NOMO-1 treated with DMSO at 0.1 percent for 48 hours (cell line): ENCODE data around the gene ATG9A.
A peak's percentile ranks its signal among the peaks of the same experiment; 100 is the strongest.

ENCODE experiments used
- DNase-seq: peaks from one replicate; lab custom pipeline; 2025; ENCODE audit not compliant: unreplicated experiment; lab: John Stamatoyannopoulos, UW

Gene ATG9A

DNA sequence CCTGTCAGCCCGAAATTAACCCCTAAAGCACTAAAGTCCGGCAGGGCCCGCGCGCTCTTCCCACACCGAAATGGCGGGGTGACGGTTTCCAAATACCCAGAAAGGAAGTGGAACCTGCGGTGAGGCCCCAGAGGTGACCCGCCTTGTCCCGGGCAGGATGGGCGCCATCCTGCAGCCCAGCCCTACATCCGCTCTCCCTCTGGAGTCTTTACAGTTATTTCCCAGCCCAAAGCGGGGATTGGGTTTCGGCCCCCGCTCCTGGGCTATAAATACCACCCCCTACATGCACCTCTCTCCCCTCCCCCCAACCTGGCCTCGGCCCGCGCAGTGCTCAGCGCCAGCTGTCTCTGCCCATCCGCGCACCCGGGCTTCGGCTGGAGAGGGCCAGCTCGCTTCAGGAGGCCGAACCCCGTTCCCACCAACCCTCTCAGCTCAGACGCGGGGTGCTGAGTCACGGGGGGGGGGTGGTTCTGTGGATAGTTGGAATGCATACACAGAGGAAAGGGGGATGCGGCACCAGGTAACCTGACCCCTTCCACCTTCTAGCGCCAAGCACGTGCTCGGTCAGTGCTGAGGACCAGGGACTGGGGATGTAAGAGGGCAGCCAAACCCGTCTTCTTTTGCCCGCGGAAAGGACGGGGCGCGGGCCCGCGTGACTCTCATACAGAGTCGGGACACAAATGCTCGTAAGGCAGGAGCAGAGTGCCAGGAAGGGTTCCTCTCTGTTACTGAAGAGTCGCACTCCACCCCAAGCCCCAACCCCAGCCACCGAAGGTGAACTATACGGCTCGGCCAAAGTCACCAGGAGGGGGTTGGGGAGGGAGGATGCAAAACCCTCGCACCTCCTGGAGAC is 23.7 kb upstream of the ATG9A start, which contains the start of gene TUBA4B:
Gene TUBA4B (plus strand): TSS at position 344 of the 853 bp plus-strand sequence. CDS start 165 bp downstream, at position 509.
- DNase-seq = peak; percentile 55

DNA sequence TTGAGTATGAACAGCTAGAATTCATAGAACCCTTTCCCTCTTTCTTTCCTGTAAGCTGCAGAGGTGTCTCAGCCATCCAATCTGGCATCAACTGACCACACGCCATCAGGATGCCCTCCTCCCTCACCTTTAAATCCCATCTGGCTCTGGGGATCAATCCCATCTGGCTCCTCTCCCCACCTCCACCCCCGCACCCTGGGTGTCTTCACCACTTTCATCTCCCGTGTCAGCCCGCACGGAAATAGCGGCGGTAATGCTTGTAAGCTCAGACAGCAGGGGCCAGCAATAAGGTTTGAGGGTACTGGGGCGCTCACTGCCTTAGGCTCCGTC is 23.1 kb upstream of the ATG9A start:
- DNase-seq = no peak

DNA sequence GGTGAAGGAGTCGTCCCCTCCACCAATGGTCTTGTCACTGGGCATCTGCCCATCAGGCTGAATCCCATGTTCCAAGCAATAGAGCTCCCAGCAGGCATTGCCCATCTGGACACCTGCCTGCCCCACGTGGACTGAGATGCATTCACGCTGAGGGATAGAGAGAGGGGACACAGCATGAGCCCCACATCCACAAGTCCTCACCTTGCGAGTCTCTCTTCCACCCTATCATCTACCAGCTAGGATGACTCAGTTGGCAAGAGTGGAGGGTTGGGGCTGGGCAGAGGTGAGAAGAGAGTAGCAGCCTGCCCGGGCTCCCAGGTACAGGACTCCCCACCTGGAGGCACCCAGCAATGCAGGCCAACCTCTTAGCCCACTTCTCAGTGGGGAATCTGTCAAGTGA is 22.6 kb upstream of the ATG9A start:
- DNase-seq = no peak

GRCh38 chr2:219251656-219252055 is 22.2 kb upstream of the ATG9A start:
- DNase-seq = no peak

DNA sequence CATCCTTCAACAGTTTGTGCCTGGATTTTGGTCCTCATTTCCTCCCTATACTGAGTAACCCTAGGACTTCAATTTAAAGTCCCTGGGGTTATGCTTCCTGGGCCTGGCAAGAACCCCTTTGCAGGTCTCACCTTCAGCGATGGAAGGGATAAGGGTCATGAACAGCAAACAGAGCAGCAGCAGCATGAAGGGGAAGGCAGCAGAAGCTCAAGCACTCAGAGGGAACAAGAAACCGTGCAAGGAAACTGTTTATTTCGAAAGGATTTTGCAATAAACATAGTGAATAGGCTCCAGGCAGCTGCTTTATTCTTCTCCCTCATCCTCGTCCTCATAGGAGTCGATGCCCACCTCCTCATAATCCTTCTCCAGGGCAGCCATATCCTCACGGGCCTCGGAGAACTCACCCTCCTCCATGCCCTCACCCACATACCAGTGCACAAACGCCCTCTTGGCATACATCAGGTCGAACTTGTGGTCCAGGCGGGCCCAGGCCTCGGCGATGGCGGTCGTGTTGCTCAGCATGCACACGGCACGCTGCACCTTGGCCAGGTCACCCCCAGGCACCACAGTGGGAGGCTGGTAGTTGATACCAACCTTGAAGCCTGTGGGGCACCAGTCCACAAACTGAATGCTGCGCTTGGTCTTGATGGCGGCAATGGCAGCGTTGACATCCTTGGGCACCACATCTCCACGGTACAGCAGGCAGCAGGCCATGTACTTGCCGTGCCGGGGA is 20.8 kb upstream of the ATG9A start:
- DNase-seq = peak; percentile 70

DNA sequence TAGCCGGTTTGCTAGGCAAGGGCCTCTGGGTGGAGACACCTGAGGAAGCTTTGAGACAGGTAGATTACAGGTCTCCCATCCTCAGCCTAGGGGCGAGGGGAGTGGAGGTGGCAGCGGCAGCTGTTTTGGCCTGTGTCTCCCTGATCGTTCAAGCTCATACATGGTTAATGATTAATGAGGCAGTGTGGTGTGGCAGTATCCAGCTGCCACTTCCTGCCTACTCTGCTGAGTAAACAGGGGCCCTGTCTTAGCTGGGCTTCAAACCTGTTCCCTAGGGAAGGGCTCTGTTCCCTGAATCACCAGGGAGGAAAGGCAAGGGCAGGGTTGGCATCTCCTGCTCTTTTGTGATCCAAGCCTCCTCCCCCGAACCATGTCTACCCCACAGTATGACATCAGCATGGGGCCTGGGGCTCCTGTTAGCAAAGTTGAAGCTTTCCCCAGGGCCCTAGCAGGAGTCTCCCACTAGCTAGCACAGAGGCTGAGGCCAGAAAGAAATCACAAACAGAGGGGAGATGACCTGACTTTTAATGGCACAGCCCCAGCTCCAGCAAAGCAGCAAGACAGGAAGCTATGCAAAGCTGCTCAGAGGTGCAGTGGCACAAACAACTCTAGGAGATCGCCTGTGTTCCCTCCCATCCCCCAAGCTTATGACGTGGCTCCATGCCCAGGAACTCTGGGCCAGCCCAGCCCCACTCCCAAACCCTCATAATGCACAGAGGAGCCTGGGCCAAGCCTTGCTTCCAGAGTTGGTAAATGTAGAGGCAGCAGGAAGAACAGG is 20.0 kb upstream of the ATG9A start:
- peak; percentile 57 for DNase-seq

- DNase-seq = no peak
Measured at GRCh38 chr2:219248845-219249202, 19.4 kb upstream of the ATG9A start.

GRCh38 chr2:219247678-219248642 is 18.5 kb upstream of the ATG9A start:
- DNase-seq = no peak

GRCh38 chr2:219246559-219246958 is 17.1 kb upstream of the ATG9A start:
- no peak for DNase-seq

DNA sequence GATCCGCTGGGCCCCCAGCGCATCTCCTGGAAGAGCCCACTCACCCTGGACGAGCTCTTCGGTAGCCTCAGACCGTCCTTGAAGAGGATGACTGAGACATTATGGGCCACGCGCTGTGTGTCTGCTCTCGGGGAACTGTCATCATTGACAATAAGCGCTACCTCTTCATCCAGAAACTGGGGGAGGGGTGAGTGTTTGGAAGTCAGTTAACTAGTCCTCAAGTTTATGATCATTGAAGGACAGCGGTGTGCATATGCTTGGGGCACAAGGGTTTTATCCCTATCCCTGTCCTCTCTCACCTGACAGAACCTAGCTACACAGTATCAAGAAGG is 16.4 kb upstream of the ATG9A start:
- no peak for DNase-seq

GRCh38 chr2:219245148-219245898 is 15.9 kb upstream of the ATG9A start, which contains the start of the genes GLB1L and STK16:
TSS of gene GLB1L (minus strand) at chr2:219245444. CDS start at chr2:219243573, 1,871 bp downstream.
TSS of gene STK16 (plus strand) at chr2:219245479. CDS start at chr2:219246000, 521 bp downstream.
- peak; percentile 74 for DNase-seq

DNA sequence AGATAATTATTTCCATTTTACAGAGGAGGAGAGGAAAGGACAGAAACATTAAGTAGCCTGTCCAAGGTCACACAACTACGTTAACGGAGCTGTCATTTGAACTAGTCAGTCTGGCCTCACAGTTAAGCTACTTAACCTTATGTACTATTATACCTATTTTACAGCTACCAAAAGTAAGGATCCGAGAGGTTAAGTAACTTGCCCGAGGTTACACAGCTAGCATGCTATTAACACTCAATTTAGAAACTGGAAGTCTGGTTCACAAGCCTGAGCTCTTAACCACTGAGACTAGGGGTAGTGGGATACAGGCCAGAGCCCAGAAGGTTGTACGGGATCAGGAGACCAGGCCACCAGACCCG is 15.3 kb upstream of the ATG9A start:
- DNase-seq = no peak

DNA sequence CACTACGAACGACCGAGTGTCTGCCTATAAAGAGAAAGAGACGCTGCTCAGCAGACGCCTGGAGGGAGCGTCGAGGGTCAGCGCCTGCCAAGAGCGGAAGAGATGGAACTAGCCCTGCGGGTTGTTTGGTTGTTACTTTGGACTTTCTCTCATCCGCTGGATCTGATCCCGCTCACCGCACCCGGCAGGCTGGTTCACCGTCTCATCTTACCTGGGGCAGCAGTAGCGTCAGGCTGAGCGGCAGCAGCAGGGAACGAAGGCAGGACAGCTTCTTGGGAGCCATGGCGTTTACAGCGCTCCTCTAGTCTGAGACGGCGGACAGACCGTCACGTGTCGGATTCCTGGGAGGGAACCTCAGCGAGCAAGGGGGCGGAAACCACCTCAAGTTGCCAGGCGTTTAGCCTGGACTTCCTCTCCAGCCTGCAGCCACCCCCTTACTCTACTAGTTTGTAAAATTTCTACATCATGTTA is 13.9 kb upstream of the ATG9A start:
- DNase-seq = peak; percentile 64

DNA sequence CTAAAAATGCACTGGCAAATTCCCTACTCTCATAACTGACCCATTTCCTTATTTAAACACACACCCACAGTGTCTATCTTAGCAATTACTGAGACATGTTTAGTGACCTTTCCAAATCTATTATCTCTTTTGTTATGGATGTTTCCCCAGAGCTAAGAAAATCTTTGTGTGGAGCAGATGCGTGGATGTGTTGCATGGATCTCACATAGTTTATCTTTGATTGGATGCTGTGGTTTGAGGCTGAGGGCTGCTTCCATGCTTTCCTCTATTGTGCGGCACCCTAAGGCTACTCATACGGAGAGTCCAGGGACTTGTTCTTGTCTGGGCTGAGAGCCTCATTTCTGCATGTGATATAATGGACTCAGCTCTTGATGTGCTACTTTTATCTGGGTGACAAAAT is 4.9 kb upstream of the ATG9A start:
- DNase-seq = no peak

DNA sequence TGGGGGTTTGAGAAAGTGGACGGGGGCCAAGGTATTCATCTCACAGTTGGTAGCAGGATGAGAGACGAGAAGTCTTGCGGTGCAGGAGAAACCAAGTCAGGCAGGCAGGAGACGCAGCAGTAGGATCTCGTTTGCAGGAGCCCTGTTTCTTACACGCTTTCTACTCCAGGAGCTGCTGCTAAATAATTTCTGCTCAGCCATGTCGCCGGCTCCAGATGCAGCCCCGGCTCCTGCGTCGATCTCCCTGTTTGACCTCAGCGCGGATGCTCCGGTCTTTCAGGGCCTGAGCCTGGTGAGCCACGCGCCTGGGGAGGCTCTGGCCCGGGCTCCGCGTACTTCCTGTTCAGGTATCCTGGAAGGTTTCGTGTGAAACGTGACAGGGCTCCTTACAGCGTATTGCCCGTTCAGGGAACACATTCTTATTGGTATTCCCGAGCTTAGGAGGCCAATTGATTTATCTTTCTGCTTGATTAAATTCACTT is 664 bp upstream of the ATG9A start:
- peak; percentile 33 for DNase-seq

DNA sequence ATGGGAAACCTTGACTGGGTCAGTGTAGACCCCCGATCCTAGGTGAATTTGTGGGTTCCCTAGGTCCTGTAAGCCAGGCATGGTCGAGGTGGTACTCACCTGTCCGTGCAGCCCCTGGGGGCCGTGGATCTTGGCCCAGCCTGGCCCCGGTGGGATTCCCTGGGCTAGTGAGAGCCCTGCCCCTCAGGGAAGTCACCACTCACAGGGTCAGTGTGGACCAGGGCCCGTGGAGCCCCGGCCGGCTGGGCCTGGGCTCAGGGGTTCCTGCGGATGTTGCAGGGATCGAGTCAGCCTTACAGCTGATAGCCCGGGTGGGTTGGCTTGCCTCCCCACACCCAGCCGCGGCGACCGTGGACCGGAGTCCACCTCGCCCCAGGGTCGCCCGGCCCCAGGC is 528 bp downstream of the ATG9A start:
- DNase-seq = no peak

DNA sequence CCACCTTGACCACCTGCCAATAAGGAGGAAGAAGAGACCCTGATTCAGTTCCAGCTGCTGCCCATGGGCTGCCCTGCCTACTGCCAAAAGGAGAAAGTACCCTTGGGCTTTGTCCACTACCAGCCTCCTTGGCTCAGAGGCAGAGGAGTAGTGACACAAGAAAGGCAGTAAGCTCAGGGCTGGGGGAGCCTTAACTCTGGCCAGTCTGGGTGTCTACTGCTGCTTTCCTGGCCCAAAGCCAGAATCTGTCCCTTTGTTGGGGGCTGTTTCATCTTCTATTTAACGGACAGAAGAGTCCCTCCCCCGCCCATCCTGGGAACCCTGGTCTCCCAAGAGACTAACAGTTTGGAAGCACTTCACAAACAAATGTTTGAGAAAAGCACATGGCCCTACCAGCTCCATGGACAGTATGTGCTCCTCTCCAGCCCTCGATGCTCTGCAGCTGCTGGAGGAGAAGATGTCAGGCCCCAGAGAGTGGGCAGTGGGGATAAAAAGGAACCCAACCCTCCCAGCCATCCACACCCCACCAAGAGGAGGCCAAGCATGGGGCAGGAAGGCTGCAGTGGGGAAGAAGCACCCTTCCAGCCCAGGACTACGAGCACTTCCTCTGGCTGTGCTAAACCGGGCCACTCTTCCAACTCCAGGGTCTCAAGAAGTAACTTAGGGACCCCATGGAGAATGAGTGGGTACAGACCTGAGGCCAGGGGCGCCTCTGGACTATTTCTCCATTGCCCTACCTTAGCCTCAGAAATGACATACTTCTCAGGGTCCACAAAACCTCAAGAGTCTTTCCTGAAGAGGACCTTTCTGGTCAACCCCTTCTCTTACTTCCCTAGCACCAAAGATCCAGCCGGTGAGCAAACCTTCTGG is 1.2 kb downstream of the ATG9A start:
- DNase-seq = peak; percentile 17

DNA sequence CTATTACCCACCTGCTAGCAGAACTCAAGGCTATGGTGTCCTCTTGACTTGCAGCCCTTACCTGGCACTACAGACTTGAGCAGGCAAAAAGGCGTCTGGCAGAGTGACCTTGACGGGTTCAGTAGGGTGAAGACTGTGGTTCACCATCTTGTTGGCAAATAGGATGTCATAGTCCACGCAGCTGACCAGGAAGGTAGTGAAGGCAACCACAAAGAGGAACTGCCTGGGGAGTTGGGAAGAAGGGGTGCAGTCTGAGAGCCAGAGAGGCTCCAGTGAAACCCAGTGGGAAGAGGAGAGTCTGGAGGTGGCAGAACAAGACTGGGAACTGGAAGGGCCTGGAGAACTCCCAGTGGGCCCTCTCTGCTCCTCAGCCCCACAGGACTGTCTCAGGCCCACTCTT is 4.1 kb downstream of the ATG9A start:
- peak; percentile 61 for DNase-seq
